ENCODE measurements around the gene AKT2. TPM values are rescaled to one million over a fixed set of nuclear protein-coding genes. Genes with fewer than 3 reads are reported as not detected.

Gene AKT2
- total RNA-seq, 1 experiment from 2014 or later = 108 TPM

DNA sequence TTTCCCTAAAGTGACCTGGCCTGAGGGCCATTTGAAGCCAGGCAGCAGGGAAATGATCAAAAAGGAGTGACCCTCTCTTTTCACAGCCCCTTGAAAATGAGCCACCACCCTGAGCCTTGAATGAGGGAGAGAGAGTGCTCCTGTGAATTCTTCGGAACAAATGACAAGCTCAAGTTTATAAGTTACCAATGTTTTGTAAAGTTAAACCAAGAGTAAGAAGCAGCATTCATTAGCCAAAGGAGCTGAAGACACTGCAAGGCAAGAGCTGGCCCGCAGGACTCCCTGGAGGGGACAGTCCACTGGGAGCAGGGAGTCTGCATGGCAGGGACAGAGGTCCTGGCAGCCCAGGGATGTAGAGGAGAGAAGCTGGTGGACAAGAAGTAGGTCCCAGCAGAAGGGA, 42.0 kb downstream of the AKT2 start:
- no peak for DNase-seq (ENCODE audit: unreplicated experiment)
- no peak overlapping the region for H3K27ac Mint-ChIP-seq (ENCODE audit: low read depth, unreplicated experiment)
- ChIA-PET POLR2A (interaction anchor here (1.2 kb wide), 1 partner anchor 13 kb away, joined by 3 read pairs; no protein-coding TSS in a partner anchor), CTCF (interaction anchor here (0.6 to 0.8 kb wide), 3 partner anchors 16 to 97 kb away, joined by 3 to 5 read pairs (median 3); no protein-coding TSS in a partner anchor)
- H3K36me3 Mint-ChIP-seq (ENCODE audit: insufficient read depth, unreplicated experiment) = peaks cover 37% of the 10 kb centered on the region
- no peak overlapping the region for H3K4me3 Mint-ChIP-seq (ENCODE audit: unreplicated experiment)
- intact Hi-C loops (cut with micrococcal nuclease) = no loop called here
- BruUV-seq (replicated peaks) = no TSS peak
- peaks cover 8% of the 10 kb centered on the region for H3K4me1 Mint-ChIP-seq (ENCODE audit: insufficient read depth, unreplicated experiment)
- no peaks in the 10 kb centered on the region for H3K9me3 Mint-ChIP-seq (ENCODE audit: unreplicated experiment)
- no peaks in the 10 kb centered on the region for H3K27me3 Mint-ChIP-seq (ENCODE audit: insufficient read depth, unreplicated experiment)
- TF ChIP-seq, protein P1, sequence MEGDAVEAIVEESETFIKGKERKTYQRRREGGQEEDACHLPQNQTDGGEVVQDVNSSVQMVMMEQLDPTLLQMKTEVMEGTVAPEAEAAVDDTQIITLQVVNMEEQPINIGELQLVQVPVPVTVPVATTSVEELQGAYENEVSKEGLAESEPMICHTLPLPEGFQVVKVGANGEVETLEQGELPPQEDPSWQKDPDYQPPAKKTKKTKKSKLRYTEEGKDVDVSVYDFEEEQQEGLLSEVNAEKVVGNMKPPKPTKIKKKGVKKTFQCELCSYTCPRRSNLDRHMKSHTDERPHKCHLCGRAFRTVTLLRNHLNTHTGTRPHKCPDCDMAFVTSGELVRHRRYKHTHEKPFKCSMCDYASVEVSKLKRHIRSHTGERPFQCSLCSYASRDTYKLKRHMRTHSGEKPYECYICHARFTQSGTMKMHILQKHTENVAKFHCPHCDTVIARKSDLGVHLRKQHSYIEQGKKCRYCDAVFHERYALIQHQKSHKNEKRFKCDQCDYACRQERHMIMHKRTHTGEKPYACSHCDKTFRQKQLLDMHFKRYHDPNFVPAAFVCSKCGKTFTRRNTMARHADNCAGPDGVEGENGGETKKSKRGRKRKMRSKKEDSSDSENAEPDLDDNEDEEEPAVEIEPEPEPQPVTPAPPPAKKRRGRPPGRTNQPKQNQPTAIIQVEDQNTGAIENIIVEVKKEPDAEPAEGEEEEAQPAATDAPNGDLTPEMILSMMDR (IDR thresholded peaks at IDR 0.05; ENCODE audit: unreplicated experiment) = no peak

DNA sequence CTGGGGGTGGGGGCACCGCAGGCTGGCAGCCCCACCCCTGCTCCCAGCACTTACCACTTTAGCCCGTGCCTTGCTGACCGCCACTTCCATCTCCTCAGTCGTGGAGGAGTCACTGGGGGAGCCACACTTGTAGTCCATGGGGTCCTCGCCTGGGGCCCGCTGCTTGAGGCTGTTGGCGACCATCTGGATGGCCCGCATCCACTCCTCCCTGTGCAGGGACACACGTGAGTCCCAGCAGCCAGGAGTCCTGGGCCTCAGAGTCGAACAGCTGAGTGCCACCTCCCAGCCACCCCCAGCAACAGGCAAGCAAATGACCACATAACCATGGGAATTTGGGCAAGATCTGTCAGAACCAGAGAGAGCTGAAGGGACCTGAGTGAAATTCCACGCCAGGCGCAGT, 42.7 kb downstream of the AKT2 start:
- ChIA-PET POLR2A (interaction anchor here (1.2 kb wide), 1 partner anchor 12 kb away, joined by 3 read pairs; no protein-coding TSS in a partner anchor), CTCF (interaction anchor here (0.8 kb wide), 1 partner anchor 17 kb away, joined by 3 read pairs; no protein-coding TSS in a partner anchor)
- Mint-ChIP-seq H3K36me3 (ENCODE audit: insufficient read depth, unreplicated experiment) (peaks cover 44% of the 10 kb centered on the region), H3K9me3 (ENCODE audit: unreplicated experiment) (no peaks in the 10 kb centered on the region), H3K27me3 (ENCODE audit: insufficient read depth, unreplicated experiment) (no peaks in the 10 kb centered on the region), H3K27ac (ENCODE audit: low read depth, unreplicated experiment) (no peak overlapping the region), H3K4me3 (ENCODE audit: unreplicated experiment) (no peak overlapping the region), H3K4me1 (ENCODE audit: insufficient read depth, unreplicated experiment) (peaks cover 8% of the 10 kb centered on the region)
- intact Hi-C loops (cut with micrococcal nuclease) = no loop called here
- no TSS peak for BruUV-seq (replicated peaks)
- TF ChIP-seq, protein P1 (IDR thresholded peaks at IDR 0.05; ENCODE audit: unreplicated experiment) = no peak
- no peak for DNase-seq (ENCODE audit: unreplicated experiment)

DNA sequence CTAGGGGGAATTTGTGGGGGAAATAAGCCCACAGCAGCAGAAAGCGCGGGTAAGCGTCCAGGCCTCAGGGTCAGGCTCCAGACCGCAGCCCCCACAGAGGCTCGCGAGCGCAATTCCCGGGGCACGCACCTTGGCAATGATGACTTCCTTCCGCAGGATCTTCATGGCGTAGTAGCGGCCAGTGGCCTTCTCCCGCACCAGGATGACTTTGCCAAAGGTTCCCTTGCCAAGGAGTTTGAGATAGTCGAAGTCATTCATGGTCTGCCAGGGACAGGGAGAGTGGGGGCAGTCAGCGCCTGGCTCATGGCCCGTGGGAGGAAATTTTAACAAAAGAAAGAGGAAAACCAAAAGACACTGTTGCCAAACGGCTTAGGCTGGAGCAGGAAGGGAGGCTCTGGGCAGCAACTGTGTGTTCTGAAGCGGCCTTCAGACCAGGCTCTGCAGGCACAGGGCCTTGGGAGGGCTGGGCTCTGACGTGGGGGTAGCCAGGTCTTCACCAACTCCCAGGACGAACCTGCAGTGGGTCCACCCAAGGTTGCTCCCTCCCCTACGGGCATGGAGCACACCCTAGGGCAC, 43.2 kb downstream of the AKT2 start:
- Mint-ChIP-seq H3K27me3 (ENCODE audit: insufficient read depth, unreplicated experiment) (no peaks in the 10 kb centered on the region), H3K4me3 (ENCODE audit: unreplicated experiment) (no peak overlapping the region), H3K36me3 (ENCODE audit: insufficient read depth, unreplicated experiment) (peaks cover 48% of the 10 kb centered on the region), H3K9me3 (ENCODE audit: unreplicated experiment) (no peaks in the 10 kb centered on the region), H3K4me1 (ENCODE audit: insufficient read depth, unreplicated experiment) (peaks cover 8% of the 10 kb centered on the region), H3K27ac (ENCODE audit: low read depth, unreplicated experiment) (no peak overlapping the region)
- intact Hi-C loops (cut with micrococcal nuclease) = no loop called here
- TF ChIP-seq, protein P1 (IDR thresholded peaks at IDR 0.05; ENCODE audit: unreplicated experiment) = no peak
- BruUV-seq (replicated peaks) = no TSS peak
- ChIA-PET CTCF (no interaction called here), POLR2A (no interaction called here)
- no peak for DNase-seq (ENCODE audit: unreplicated experiment)

DNA sequence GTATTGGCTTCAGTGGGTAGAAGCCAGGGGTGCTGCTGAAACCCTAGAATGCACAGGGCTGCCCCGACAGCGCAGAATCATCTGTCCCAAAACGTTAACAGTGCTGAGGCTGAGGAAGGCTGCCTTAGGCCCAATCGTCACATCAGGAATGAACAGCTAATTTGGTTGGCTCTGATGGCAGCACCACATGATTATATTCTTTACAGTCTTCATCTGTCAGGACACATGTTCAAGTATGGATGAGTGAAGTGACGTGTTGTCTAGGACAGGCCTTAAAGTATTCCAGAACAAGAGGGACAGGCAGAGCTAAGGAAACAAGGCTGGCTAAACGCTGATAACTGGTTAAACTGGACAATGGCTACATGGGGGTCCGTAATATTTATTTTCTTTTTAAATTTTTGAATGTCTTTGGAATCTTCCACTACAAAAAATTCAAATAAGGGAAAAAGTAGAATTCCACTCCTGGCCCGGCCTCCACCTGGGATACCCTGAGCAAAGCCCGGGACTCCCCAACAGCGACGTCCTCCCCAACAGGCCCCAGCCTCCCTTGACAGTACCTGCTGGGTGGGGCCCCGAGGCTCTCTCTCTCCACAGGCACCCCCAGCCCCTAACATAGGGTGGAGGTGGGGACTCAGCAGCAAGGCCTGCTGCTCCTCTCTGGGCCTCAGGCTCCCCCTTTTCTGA, 43.9 kb downstream of the AKT2 start:
- intact Hi-C loops (cut with micrococcal nuclease) = no loop called here
- BruUV-seq (replicated peaks) = no TSS peak

More for the DNA sequence above, 43.9 kb downstream of the AKT2 start:
- CTCF ChIA-PET = no interaction called here
- H3K4me3 Mint-ChIP-seq (ENCODE audit: unreplicated experiment) = no peak overlapping the region
- peaks cover 49% of the 10 kb centered on the region for H3K36me3 Mint-ChIP-seq (ENCODE audit: insufficient read depth, unreplicated experiment)
- no peak for DNase-seq (ENCODE audit: unreplicated experiment)
- H3K9me3 Mint-ChIP-seq (ENCODE audit: unreplicated experiment) = no peaks in the 10 kb centered on the region
- H3K4me1 Mint-ChIP-seq (ENCODE audit: insufficient read depth, unreplicated experiment) = peaks cover 8% of the 10 kb centered on the region
- H3K27ac Mint-ChIP-seq (ENCODE audit: low read depth, unreplicated experiment) = no peak overlapping the region
- POLR2A ChIA-PET = no interaction called here
- H3K27me3 Mint-ChIP-seq (ENCODE audit: insufficient read depth, unreplicated experiment) = no peaks in the 10 kb centered on the region
- TF ChIP-seq, protein P1 (IDR thresholded peaks at IDR 0.05; ENCODE audit: unreplicated experiment) = no peak

All from MCF 10A (cell line).